AG04449 (cell line): ENCODE data around the gene NCR1.
"Not testable (repeated sequence)": the region's sequence is repeated elsewhere in the genome, so short reads cannot be mapped to it uniquely, and the experiment has no call there.

Source experiments
- CTCF ChIA-PET: fragments of 350-600 bp; formaldehyde crosslinking; extraction: SDS; loops from one replicate; lab custom pipeline; 2021; ENCODE audit warnings: antibody characterized with exemption; lab: Yijun Ruan, JAX
- POLR2A ChIA-PET: fragments of 400-600, 350-600 bp; formaldehyde crosslinking; extraction: SDS; loops from one replicate; lab custom pipeline; 2020; ENCODE audit warnings: antibody characterized with exemption, inconsistent platforms; lab: Yijun Ruan, JAX
- DNase-seq: peaks from one replicate; pipeline ENCODE4 v3.0.0-alpha.2; 2010; ENCODE audit warnings: low read depth, low spot score
- H3K4me3 ChIP-seq: 2 replicates; pipeline ENCODE4 v1.5.1; 2011; ENCODE audit warnings: low read depth, mild to moderate bottlenecking, control low read depth, low read length
- TF ChIP-seq, protein P1 (sequence below): IDR thresholded peaks from one replicate; pipeline ENCODE4 v1.5.1; 2011; ENCODE audit warnings: mild to moderate bottlenecking, moderate library complexity, low read length, control low read depth, inconsistent platforms; ENCODE audit not compliant: insufficient read depth; ENCODE audit errors: missing control alignments

Gene NCR1

GRCh38 chr19:54896036-54896435 lies 9.9 kb upstream of the NCR1 start:
- CTCF ChIA-PET, result no interaction called here

DNA sequence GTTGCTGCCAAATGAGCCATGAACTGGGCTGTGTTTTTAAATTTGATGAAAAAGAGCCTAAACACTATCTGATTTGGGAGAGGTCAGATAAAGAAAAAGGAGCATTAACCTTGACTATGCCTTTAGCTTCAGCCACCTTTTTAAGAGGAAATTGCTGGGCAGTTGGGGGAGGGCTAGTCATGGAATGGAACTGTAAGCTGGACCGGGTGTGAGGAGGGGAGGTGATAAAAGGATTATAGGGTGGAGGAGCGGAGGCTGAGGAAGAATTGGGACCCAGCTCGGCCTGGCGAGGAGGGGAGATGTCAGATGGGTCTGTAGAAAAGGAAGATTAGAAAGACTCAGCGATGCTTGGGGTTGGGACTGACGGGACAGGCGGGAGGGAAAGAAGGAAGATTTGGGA lies 7.3 kb upstream of the NCR1 start:
- POLR2A ChIA-PET, CTCF ChIA-PET, H3K4me3 ChIP-seq, DNase-seq: not testable (repeated sequence)

More at GRCh38 chr19:54896036-54896435, 9.9 kb upstream of the NCR1 start:
- no peak for DNase-seq
- POLR2A ChIA-PET, result no interaction called here
- no peak overlapping the region for H3K4me3 ChIP-seq
- TF ChIP-seq, protein P1, sequence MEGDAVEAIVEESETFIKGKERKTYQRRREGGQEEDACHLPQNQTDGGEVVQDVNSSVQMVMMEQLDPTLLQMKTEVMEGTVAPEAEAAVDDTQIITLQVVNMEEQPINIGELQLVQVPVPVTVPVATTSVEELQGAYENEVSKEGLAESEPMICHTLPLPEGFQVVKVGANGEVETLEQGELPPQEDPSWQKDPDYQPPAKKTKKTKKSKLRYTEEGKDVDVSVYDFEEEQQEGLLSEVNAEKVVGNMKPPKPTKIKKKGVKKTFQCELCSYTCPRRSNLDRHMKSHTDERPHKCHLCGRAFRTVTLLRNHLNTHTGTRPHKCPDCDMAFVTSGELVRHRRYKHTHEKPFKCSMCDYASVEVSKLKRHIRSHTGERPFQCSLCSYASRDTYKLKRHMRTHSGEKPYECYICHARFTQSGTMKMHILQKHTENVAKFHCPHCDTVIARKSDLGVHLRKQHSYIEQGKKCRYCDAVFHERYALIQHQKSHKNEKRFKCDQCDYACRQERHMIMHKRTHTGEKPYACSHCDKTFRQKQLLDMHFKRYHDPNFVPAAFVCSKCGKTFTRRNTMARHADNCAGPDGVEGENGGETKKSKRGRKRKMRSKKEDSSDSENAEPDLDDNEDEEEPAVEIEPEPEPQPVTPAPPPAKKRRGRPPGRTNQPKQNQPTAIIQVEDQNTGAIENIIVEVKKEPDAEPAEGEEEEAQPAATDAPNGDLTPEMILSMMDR, result no peak

DNA sequence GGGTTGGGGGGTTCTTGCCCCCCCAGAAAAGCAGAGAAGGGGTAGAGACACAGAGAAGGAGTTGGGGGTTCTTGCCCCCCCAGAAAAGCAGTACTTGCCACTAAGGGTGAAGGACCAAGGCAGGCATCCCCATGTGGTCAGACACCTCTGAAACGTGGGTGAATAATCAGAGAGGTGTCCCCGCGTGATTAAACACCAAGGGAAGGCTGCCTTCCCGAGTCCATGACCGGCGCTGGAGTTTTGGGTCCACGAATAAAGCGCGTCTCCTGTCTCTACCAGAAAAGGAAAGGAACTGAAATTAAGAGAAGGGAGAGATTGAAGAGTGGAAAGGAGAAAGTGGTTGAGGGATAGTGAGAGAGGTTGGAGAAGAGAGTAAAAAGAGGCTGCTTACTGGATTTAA lies 6.3 kb upstream of the NCR1 start:
- H3K4me3 ChIP-seq, POLR2A ChIA-PET, DNase-seq, CTCF ChIA-PET: not testable (repeated sequence)

- CTCF ChIA-PET, H3K4me3 ChIP-seq, POLR2A ChIA-PET, DNase-seq: not testable (repeated sequence)
These were observed 4.8 kb upstream of the NCR1 start for GRCh38 chr19:54901153-54901552.

DNA sequence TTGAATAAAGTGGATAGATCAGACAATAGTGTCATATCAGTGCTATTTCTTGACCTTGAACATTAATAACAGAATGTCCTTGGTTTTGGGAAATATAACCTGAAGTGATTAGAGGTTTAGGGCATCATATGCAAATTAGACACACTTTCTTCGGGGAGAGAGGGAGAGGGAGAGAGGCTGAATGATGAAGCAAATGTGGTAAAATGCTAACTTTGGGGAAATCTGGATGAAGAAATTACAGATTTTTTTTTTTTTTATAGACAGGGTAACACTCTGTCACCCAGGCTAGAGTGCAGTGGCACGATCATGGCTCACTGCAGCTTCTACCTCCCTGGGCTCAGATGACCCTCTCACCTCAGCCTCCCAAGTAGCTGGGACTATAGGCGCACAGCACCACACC lies 3.9 kb upstream of the NCR1 start:
- ChIA-PET CTCF (no interaction called here), POLR2A (no interaction called here)
- TF ChIP-seq, protein P1, result no peak
- no peak overlapping the region for H3K4me3 ChIP-seq
- no peak for DNase-seq

DNA sequence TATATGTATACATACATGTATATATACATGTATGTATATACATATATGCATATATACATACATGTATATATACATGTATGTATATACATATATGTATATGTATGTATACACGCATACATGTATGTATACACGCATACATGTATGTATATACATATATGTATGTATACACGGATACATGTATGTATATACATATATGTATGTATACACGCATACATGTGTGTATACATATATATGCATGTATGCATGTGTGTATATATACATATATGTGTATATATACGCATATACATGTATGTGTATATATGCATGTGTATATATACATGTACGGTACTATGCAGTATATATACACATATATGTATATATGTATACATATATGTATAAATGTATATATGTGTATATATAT lies 2.6 kb upstream of the NCR1 start:
- CTCF ChIA-PET, result no interaction called here

GRCh38 chr19:54904261-54904660 lies 1.7 kb upstream of the NCR1 start:
- H3K4me3 ChIP-seq, POLR2A ChIA-PET, DNase-seq, CTCF ChIA-PET: not testable (repeated sequence)

More for the DNA sequence above, 2.6 kb upstream of the NCR1 start:
- POLR2A ChIA-PET, result no interaction called here
- DNase-seq, result no peak
- H3K4me3 ChIP-seq, result no peak overlapping the region
- TF ChIP-seq, protein P1, result no peak

DNA sequence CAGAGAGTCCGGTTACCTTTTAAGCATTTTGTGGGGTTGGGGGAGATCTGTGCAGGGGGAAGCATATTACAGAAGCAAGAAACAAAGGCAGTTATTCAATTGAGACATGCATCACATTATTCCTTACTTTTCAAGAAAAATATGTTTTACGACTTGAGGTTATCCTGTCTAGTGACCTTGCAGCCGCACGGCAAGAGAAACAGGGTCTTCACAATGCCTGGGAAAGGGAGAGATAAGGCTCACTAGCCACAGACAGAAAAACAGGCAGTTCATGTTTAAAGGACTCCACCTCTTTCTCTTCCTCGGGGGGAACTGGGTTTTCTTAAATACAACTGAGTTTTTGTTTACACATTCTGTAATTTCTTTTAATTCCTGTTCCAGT lies 536 bp upstream of the NCR1 start:
- no peak overlapping the region for H3K4me3 ChIP-seq
- DNase-seq, result no peak
- TF ChIP-seq, protein P1, result no peak
- CTCF ChIA-PET, result no interaction called here
- POLR2A ChIA-PET, result no interaction called here

DNA sequence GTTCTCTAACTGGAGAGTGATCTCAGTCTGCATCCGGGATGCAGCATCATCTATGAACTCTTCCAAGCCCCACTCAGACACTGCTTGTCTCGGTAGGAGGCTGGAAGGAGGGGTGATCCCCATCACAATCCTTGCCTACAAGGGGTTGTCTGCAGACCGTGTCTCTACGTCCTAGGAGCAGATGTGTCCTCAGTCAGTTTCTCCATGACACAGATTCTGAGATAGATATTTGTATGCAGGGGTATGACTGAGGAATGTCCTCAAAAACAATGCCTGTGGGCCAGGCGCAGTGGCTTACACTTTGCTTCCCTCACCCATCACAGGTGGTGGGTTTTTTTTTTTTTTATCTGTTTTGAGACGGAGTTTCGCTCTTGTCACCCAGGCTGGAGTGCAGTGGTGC lies 871 bp downstream of the NCR1 start:
- CTCF ChIA-PET, result no interaction called here
- TF ChIP-seq, protein P1, result no peak
- POLR2A ChIA-PET, result no interaction called here
- DNase-seq, result no peak
- H3K4me3 ChIP-seq, result no peak overlapping the region

DNA sequence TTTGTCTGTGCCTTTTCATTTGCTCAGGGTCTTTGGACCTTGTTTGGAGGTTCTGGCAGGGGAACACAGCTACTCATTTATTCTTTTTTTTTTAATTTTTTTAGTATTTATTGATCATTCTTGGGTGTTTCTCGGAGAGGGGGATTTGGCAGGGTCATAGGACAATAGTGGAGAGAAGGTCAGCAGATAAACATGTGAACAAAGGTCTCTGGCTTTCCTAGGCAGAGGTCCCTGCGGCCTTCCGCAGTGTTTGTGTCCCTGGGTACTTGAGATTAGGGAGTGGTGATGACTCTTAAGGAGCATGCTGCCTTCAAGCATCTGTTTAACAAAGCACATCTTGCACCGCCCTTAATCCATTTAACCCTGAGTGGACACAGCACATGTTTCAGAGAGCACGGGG lies 2.0 kb downstream of the NCR1 start:
- POLR2A ChIA-PET, DNase-seq, CTCF ChIA-PET, H3K4me3 ChIP-seq: not testable (repeated sequence)
